IPS-20b (cell line): ENCODE data around the gene SMG6.
A peak's percentile ranks its signal among the peaks of the same experiment; 100 is the strongest.

ENCODE experiments used
- H3K27ac ChIP-seq: one replicate; pipeline ENCODE4 v1.5.1; 2013; ENCODE audit warnings: low read length
- H3K27me3 ChIP-seq: 2 replicates; pipeline ENCODE4 v1.6.1; 2013; ENCODE audit warnings: mild to moderate bottlenecking, low read length, inconsistent platforms; ENCODE audit not compliant: insufficient read depth
- H3K36me3 ChIP-seq: 2 replicates; pipeline ENCODE4 v1.6.1; 2013; ENCODE audit warnings: low read depth, mild to moderate bottlenecking, inconsistent platforms, low read length, moderate library complexity; ENCODE audit not compliant: insufficient read depth
- H3K4me1 ChIP-seq: 2 replicates; pipeline ENCODE4 v1.6.1; 2013; ENCODE audit warnings: mild to moderate bottlenecking, control low read depth, inconsistent platforms, low read length, moderate library complexity; ENCODE audit not compliant: insufficient read depth
- H3K4me3 ChIP-seq: 2 replicates; pipeline ENCODE4 v1.5.1; 2013; ENCODE audit warnings: mild to moderate bottlenecking, low read length, inconsistent platforms
- H3K9ac ChIP-seq: 2 replicates; pipeline ENCODE4 v1.6.1; 2013; ENCODE audit warnings: low read depth, mild to moderate bottlenecking, inconsistent platforms, low read length, moderate library complexity
- H3K9me3 ChIP-seq: 2 replicates; pipeline ENCODE4 v1.6.1; 2013; ENCODE audit warnings: mild to moderate bottlenecking, low read depth, low read length, inconsistent platforms; ENCODE audit not compliant: insufficient read depth

Gene SMG6

GRCh38 chr17:2222301-2222700 is 81.3 kb downstream of the SMG6 start:
- Histone ChIP-seq H3K27ac (no peak overlapping the region), H3K4me3 (no peak overlapping the region), H3K27me3 (no peaks in the 10 kb centered on the region), H3K4me1 (no peaks in the 10 kb centered on the region), H3K9ac (no peak overlapping the region), H3K9me3 (no peaks in the 10 kb centered on the region), H3K36me3 (0 out of 2 replicates have a peak, but pooled peaks cover 3% of the 10 kb centered on the region)

- Histone ChIP-seq H3K9me3 (no peaks in the 10 kb centered on the region), H3K27ac (no peak overlapping the region), H3K4me1 (peaks cover 22% of the 10 kb centered on the region), H3K27me3 (no peaks in the 10 kb centered on the region), H3K36me3 (0 out of 2 replicates have a peak, but pooled peaks cover 3% of the 10 kb centered on the region), H3K9ac (no peak overlapping the region), H3K4me3 (no peak overlapping the region)
Measured at GRCh38 chr17:2218426-2218825, 85.2 kb downstream of the SMG6 start.

GRCh38 chr17:2215616-2216364 is 87.8 kb downstream of the SMG6 start:
- Histone ChIP-seq H3K4me1 (peaks cover 22% of the 10 kb centered on the region), H3K27me3 (no peaks in the 10 kb centered on the region), H3K9me3 (no peaks in the 10 kb centered on the region), H3K9ac (peak overlapping the region; percentile 20; the same call in 1 of the 2 replicates), H3K27ac (no peak overlapping the region), H3K36me3 (0 out of 2 replicates have a peak, but pooled peaks cover under 1% of the 10 kb centered on the region), H3K4me3 (peak overlapping the region; percentile 24; the same call in 1 of the 2 replicates)

GRCh38 chr17:2214929-2215615 is 88.5 kb downstream of the SMG6 start:
- H3K4me1 ChIP-seq, result peaks cover 22% of the 10 kb centered on the region
- H3K9ac ChIP-seq, result no peak overlapping the region; the same call in 1 of the 2 replicates
- H3K9me3 ChIP-seq, result no peaks in the 10 kb centered on the region
- no peaks in the 10 kb centered on the region for H3K36me3 ChIP-seq
- no peak overlapping the region for H3K27ac ChIP-seq
- no peaks in the 10 kb centered on the region for H3K27me3 ChIP-seq
- no peak overlapping the region for H3K4me3 ChIP-seq

- H3K4me1 ChIP-seq, result peaks cover 22% of the 10 kb centered on the region
- H3K36me3 ChIP-seq, result no peaks in the 10 kb centered on the region
- H3K9ac ChIP-seq, result no peak overlapping the region
- H3K9me3 ChIP-seq, result no peaks in the 10 kb centered on the region
- H3K27me3 ChIP-seq, result no peaks in the 10 kb centered on the region
- no peak overlapping the region for H3K4me3 ChIP-seq
- H3K27ac ChIP-seq, result no peak overlapping the region
Measured at GRCh38 chr17:2214047-2214928, 89.3 kb downstream of the SMG6 start.

GRCh38 chr17:2213291-2213960 is 90.2 kb downstream of the SMG6 start:
- no peak overlapping the region for H3K4me3 ChIP-seq
- no peak overlapping the region for H3K9ac ChIP-seq
- H3K9me3 ChIP-seq, result no peaks in the 10 kb centered on the region
- peaks cover 22% of the 10 kb centered on the region for H3K4me1 ChIP-seq
- H3K27ac ChIP-seq, result no peak overlapping the region
- no peaks in the 10 kb centered on the region for H3K36me3 ChIP-seq
- no peaks in the 10 kb centered on the region for H3K27me3 ChIP-seq

GRCh38 chr17:2212400-2212981 is 91.1 kb downstream of the SMG6 start:
- Histone ChIP-seq H3K36me3 (no peaks in the 10 kb centered on the region), H3K4me1 (peaks cover 22% of the 10 kb centered on the region), H3K4me3 (no peak overlapping the region), H3K9me3 (no peaks in the 10 kb centered on the region), H3K9ac (no peak overlapping the region), H3K27ac (no peak overlapping the region), H3K27me3 (no peaks in the 10 kb centered on the region)

GRCh38 chr17:2211661-2212399 is 91.8 kb downstream of the SMG6 start:
- Histone ChIP-seq H3K27me3 (no peaks in the 10 kb centered on the region), H3K9ac (no peak overlapping the region), H3K36me3 (no peaks in the 10 kb centered on the region), H3K9me3 (no peaks in the 10 kb centered on the region), H3K4me3 (no peak overlapping the region), H3K27ac (no peak overlapping the region), H3K4me1 (peaks cover 22% of the 10 kb centered on the region)

GRCh38 chr17:2210726-2211125 is 92.9 kb downstream of the SMG6 start:
- peaks cover 16% of the 10 kb centered on the region for H3K4me1 ChIP-seq
- H3K36me3 ChIP-seq, result no peaks in the 10 kb centered on the region

GRCh38 chr17:2207815-2208515 is 95.6 kb downstream of the SMG6 start:
- H3K27ac ChIP-seq, result no peak overlapping the region
- H3K9ac ChIP-seq, result no peak overlapping the region
- H3K4me3 ChIP-seq, result no peak overlapping the region
- no peaks in the 10 kb centered on the region for H3K9me3 ChIP-seq
- H3K4me1 ChIP-seq, result no peaks in the 10 kb centered on the region
- no peaks in the 10 kb centered on the region for H3K36me3 ChIP-seq
- H3K27me3 ChIP-seq, result no peaks in the 10 kb centered on the region

More at GRCh38 chr17:2210726-2211125, 92.9 kb downstream of the SMG6 start:
- H3K27me3 ChIP-seq, result no peaks in the 10 kb centered on the region
- H3K27ac ChIP-seq, result no peak overlapping the region
- no peak overlapping the region for H3K4me3 ChIP-seq
- no peaks in the 10 kb centered on the region for H3K9me3 ChIP-seq
- H3K9ac ChIP-seq, result no peak overlapping the region
